Colon (tissue), 2 donors: ENCODE measurements around the gene LIPG.
"Not testable (repeated sequence)": the region's sequence is repeated elsewhere in the genome, so short reads cannot be mapped to it uniquely, and the experiment has no call there.

Source experiments
- FAIRE-seq: peaks from 2 replicates; lab custom pipeline; 2012; peaks lifted over from hg19 to GRCh38; lab: Jason Lieb, UNC
- donor health status: control.
- donor health status: control.

The LIPG gene

GRCh38 chr18:49573835-49574234, 12.0 kb downstream of the LIPG start:
- FAIRE-seq, result no peak

GRCh38 chr18:49579041-49579440, 17.2 kb downstream of the LIPG start:
- not testable (repeated sequence) for FAIRE-seq

DNA sequence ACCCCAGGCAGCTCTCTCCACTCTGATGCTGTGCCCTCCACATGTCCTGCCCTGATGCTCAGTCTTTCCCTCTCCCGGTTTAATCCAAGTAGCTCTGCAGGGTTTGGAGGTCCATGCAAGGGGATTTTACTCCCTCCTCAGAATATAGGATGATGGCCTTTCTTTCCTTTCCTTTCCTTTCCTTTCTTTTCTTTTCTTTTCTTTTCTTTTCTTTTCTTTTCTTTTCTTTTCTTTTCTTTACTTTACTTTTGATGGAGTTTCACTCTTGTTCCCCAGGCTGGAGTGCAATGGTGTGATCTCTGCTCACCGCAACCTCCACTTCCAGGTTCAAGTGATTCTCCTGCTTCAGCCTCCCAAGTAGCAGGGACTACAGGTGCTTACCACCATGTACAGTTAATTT, 17.7 kb downstream of the LIPG start:
- FAIRE-seq, result not testable (repeated sequence)

DNA sequence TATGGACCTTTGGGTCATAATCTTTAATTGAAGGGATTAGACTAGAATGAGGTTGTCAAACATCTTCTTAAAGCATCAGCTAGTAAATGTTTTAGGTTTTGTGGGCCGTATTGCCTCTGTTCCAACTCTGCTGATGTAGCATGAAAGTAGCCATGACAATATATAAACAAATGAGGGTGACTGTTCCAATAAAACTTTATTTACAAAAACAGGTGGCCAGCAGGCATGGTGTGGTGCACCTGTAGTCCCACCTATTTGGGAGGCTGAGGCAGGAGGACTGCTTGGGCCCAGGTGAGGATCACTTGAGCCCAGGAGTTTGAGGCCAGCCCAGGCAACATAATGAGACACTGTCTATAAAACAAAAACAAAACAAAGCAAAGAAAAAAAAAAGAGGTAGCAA, 18.4 kb downstream of the LIPG start:
- no peak for FAIRE-seq

DNA sequence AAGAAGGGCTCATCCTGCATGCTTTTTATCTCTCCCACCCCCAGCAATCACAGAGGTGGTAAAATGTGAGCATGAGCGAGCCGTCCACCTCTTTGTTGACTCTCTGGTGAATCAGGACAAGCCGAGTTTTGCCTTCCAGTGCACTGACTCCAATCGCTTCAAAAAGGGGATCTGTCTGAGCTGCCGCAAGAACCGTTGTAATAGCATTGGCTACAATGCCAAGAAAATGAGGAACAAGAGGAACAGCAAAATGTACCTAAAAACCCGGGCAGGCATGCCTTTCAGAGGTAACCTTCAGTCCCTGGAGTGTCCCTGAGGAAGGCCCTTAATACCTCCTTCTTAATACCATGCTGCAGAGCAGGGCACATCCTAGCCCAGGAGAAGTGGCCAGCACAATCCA, 19.5 kb downstream of the LIPG start:
- no peak for FAIRE-seq

DNA sequence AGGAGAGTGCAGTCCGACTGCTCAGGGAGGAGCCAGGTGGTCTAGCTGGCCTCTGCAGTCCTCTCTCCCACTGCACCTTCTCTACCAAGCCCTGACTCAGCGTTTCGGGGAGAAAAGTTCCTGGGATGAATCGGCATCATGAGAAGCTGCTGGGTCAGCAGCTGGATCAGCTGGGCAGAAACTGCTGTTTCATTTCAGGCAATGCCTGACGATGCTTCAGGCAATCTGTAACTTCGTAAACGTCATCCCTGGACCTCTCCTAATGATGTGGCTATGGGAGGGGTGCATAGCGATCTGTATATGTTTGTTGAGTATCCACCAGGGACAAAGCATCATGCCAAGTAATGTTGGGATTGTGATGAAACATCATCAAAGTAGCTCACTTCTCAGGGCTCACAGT, 20.7 kb downstream of the LIPG start:
- FAIRE-seq, result no peak

DNA sequence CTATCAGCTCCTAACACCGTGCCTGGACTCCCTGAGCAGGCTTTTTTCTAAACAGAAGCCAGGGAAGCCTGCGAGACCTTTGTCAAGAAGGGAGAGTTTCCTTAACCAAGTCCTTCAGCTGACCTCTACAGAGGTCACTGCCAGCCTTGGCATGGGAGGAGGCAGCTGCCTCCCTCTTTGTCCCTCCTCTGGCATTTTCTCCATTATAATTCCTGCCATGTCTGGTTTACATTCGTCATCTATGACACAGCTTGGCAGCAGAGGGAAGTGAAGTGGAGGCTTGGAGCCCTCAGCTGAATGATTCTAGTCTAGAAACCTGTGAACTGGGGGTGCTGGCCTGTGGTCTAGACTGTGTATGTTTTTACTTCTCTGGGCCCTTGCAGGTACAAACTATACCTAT, 22.5 kb downstream of the LIPG start:
- FAIRE-seq, result no peak

GRCh38 chr18:49584951-49585350, 23.1 kb downstream of the LIPG start:
- FAIRE-seq, result not testable (repeated sequence)

DNA sequence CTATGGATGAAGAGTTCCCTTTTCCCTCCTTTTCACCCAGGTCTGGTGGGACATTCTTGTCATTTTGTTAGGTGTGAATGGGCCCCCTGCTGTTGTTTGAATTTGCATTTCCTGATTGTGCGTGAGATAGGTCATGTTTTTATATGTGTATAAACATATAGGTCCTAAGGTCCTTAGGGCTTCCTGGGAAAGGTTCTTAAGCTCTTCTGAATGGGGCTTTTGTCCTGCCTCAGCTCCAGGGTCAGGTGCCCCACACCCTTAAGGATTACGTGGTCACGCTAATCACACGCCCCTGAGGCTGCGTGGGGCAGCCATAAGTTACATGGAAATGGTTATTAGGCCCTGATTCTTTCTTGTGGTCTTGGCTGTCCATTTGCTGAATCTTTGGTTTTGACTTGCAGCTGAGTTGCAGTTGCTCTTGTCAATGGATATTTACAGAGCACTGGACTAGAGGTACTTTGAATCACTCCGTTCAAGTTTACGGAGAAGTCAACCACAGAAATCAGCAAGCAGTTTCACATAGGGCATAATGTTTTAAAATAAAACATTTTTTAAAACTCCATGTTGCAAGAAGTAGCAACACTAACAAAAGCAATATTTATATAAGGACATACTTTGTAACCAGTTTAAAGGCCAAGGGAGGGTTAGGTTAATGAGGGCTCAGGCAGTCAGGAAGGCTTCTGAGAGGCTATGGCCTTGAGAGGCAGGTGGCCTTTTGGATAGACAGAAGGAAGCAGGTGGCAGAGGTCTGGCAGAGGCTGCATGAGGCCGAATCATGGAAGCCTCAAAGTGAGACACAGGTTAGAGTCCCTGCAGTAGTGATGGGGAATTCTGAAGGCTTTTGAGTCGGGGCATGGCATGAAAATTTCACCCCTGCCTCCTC, 24.2 kb downstream of the LIPG start:
- no peak for FAIRE-seq

DNA sequence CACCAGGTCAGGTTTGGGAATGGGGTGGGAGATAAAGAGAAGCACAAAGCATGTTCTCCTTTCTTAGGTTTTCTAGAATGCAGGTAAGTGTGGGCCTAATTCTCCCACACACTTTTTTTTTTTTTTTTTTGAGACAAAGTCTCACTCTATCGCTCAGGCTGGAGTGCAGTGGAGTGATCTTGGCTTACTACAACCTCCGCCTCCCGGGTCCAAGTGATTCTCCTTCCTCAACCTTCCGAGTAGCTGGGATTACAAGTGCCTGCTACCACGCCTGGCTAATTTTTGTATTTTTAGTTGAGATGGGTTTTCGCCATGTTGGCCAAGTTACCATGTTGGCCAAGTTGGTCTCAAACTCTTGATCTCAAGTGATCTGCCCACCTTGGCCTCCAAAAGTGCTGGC, 26.3 kb downstream of the LIPG start:
- no peak for FAIRE-seq

DNA sequence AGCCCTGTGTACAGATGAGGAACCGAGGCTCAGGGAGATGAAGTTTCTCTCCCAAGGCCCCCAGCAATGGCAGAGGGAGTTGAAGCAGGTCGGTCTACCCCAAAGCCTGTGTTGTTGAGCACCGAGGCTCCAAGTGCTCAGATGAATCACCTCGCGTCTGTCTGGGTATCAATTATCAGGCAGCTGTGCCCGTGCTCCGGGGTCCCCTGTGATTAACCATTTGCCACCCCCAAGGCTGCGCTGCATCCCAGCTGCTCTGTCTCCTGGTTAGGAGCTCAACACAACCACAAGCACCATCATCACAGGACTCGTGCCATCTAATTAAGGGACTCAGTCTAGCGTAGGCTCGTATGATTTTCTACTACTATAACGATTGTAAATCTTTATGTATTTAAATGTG, 27.1 kb downstream of the LIPG start:
- FAIRE-seq, result no peak

- FAIRE-seq, result no peak
Measured at GRCh38 chr18:49590608-49591007, 28.8 kb downstream of the LIPG start.

DNA sequence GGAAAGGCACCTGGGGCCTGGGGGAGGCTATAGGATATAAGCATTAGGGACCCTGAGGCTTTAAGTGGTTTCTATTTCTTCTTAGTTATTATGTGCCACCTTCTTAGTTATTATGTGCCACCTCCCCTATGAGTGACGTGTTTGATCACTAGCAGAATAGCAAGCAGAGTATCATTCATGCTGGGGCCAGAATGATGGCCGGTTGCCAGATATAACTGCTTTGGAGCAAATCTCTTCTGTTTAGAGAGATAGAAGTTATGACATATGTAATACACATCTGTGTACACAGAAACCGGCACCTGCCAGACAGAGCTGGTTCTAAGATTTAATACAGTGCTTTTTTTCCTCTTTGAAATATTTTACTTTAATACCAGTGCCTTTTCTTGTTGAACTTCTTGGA, 29.4 kb downstream of the LIPG start:
- no peak for FAIRE-seq

GRCh38 chr18:49591775-49592174, 29.9 kb downstream of the LIPG start:
- FAIRE-seq, result peak; percentile 10

DNA sequence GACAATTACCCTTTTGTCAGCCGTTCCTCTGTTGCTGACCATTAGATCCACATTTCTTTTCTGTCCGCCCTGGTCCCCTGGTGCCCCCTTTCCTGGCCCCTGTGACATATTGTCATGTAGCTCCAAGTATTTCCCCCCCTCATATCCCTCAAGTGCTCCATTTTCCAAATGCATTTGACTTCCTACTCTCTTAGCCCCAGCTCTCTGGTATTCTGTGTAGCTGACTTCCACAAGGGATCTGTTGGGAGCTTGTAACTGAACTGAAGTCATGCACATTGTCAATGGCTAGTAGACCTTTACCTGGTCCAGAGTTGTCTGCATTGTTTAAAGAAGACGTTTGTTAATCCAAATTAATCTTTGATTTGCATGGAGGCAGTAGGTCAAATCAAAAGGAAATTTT, 34.8 kb downstream of the LIPG start:
- FAIRE-seq, result no peak

- FAIRE-seq, result no peak
Measured at GRCh38 chr18:49597157-49597931, 35.5 kb downstream of the LIPG start.

DNA sequence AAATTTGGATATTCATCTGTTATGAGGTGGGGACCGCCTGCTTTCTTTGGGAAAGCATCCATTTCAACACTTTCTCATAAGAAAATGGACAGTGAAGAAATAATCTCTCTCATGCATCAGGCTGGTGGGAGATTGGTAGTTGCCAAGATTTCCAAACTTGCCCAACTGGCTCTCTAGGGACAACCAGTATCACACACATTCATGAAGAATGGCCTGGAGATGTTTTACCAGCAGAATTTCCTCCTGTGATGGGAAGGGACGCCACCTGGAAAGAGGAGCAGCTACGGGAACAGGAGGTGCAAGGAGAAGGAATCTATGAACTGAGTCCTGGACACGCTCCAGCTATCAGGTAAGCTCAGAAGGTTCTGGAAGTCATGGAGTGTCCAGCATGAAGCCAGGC, 39.4 kb downstream of the LIPG start:
- no peak for FAIRE-seq

DNA sequence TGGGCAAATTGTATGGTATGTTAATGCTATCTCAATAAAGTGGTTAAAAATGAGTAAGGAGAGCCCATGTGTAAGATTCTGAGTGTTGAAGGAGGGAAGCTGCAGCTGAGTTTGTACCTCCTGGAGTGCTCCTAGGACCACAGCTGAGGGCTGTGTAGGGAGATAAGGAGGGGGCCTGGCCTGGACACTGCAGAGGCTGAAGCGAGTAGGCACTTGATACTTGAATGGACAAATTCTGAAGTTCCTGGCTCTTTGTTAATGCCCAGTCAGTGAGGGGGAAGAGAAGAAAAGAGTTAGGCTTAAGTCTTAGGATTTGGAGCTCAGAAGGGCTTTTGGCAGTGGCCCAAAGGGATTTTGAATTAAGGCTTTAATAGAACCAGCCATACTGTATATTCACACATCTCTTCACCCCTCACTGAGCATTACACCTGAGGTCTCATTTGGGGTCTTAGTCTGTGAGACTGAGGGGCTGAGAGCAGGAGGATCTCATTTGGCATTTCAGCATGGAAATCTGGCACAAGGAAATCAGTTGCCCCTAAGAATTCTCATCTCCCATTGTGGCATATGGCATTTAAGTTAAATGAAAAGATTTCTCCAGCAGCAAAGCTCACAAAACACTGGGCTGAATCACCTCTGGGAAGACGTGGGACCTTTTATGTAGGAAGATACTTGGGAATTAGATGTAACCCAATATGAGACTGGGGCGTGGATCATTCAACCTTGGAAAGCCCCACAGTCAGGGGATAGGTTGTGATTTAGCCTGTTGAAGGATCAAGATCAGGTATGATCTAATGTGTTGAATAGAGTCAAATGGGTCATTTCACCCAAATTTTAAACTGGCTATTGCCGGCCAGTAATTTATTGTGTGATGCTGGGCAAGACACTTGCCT, 46.8 kb downstream of the LIPG start:
- FAIRE-seq, result no peak

GRCh38 chr18:49609256-49610021, 47.6 kb downstream of the LIPG start:
- no peak for FAIRE-seq

DNA sequence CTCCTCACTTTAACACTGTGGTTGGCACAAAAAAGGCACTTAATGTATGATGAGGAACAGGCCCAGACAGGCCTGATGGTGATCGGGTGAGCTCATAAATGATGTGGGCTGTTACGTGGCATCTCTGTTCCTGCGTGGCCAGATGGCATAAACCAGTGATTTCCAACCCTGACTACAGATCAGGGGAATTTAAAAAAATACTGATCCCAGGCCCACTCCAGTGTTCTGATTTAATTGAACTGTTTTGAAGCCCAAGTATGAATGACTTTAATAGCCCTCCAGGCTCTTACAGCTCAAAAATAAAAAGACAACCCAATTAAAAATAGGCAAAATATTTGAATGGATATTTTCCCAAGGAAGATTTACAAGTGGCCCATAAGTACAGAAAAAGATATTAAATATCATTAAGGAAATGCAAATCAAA, 48.2 kb downstream of the LIPG start:
- no peak for FAIRE-seq

GRCh38 chr18:49611316-49611715, 49.5 kb downstream of the LIPG start:
- FAIRE-seq, result no peak
